Peyer's patch (tissue), 4 donors: ENCODE results near the gene TEDC1. TPM values are rescaled to one million over a fixed set of nuclear protein-coding genes. Genes with fewer than 3 reads are reported as not detected.

ENCODE experiments used
- DNase-seq, 3 donors: peaks; one replicate each; pipeline ENCODE4 v3.0.0-alpha.2; 2017 to 2019
- H3K27ac ChIP-seq, 4 donors: fragments of 200-600 bp; sonication (generic); one replicate each; pipeline ENCODE4 v1.5.1; 2016 to 2019
- H3K27me3 ChIP-seq, 2 donors: fragments of 200-600 bp; sonication (generic); one replicate each; pipeline ENCODE4 v1.5.1; 2019
- H3K36me3 ChIP-seq, 3 donors: fragments of 200-600 bp; sonication (generic); one replicate each; pipeline ENCODE4 v1.5.1; 2016 to 2019
- H3K4me1 ChIP-seq, 4 donors: fragments of 200-600 bp; sonication (generic); one replicate each; pipeline ENCODE4 v1.5.1; 2016 to 2019
- H3K4me3 ChIP-seq, 4 donors: fragments of 200-600 bp; sonication (generic); 1 replicate in 3 of 4; 2 replicates in 1 of 4; pipeline ENCODE4 v1.5.1; 2016 to 2019; ENCODE audit warnings: mild to moderate bottlenecking in 1 of 4
- H3K9me3 ChIP-seq, 4 donors: fragments of 200-600 bp; sonication (generic); one replicate each; pipeline ENCODE4 v1.5.1; 2016 to 2019; ENCODE audit warnings: mild to moderate bottlenecking in 1 of 4
- CTCF ChIP-seq, 6 experiments: fragments of 450-650 bp in 4 of 6; fragments of 200-600 bp in 2 of 6; sonication (generic) in 1 of 6; IDR thresholded peaks; one replicate each; pipeline ENCODE4 v1.5.1; 2017 to 2019; ENCODE audit warnings: antibody characterized with exemption in 6 of 6, mild to moderate bottlenecking in 3 of 6, moderate library complexity in 1 of 6
- POLR2A ChIP-seq, 2 donors: fragments of 450-650 bp; IDR thresholded peaks; one replicate each; pipeline ENCODE4 v1.5.1; 2017; ENCODE audit warnings: antibody characterized with exemption in 2 of 2, mild to moderate bottlenecking in 2 of 2, moderate library complexity in 2 of 2
- total RNA-seq, 4 donors: library from RNA; depleted of rRNA; stranded (reverse); fragments of >200 nt; gene quantifications; one replicate each; pipeline ENCODE4 v1.1.0, GENCODE V29; 2016

TEDC1 gene
- total RNA-seq, 4 donors from 2014 or later, result 7.0 to 42.1 (median 15.1) TPM

DNA sequence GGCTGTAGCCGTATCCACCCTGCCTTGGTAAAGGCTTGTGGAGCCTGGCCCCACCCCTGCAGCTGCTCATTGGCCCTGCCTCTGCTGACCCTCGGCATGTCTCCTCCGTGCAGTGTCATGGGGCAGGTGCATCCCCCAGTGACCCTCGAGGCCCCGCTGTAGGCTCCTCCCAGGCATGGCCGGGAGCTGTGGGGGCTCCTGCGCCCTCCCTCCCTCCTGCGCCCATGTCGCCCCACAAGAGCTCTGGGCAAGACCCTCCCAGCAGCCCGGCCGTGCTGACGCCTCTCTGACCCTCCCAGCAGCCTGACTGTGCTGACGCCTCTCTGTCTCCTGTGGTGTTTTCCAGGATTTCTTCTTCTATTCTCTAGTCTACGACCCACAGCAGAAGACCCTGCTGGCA lies 37.2 kb upstream of the TEDC1 start:
- no peak for DNase-seq

DNA sequence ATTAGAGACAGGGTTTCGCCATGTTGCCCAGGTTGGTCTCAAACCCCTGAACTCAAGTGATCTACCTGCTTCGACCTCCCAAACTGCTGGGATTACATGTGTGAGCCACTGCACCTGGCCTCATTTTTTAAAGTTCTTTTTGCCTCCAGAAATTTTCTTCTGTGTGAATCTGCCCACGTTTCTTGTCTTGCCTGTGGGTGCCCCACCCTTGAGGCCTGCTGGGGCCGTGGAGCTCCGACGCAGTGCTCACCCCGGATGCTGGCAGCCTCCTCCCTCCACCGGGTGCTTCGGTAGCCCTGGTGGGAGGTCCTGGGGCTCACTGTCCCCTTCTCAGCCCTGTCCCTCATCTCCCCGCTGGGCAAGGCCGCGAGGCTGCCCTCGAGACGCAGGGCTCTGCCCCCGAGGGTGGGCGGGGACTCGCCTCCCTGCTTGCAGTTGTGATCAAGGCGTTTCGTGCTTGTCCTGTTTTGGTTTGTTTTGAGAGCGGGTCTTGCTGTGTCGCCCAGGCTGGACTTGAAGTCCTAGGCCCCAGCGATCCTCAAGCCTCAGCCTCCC lies 35.9 kb upstream of the TEDC1 start:
- Histone ChIP-seq H3K4me1 (no peaks in the 10 kb centered on the region), H3K27me3 (no peaks in the 10 kb centered on the region), H3K4me3 (no peak overlapping the region), H3K9me3 (no peaks in the 10 kb centered on the region), H3K36me3 (peaks cover 0 to 57% (median 0%) of the 10 kb centered on the region in 3 donors), H3K27ac (no peak overlapping the region)
- no peak for DNase-seq
- TF ChIP-seq CTCF (IDR thresholded peaks at IDR 0.05) (no peak), POLR2A (IDR thresholded peaks at IDR 0.05) (no peak)

More for the DNA sequence above, 37.2 kb upstream of the TEDC1 start:
- TF ChIP-seq CTCF (IDR thresholded peaks at IDR 0.05), result no peak
- TF ChIP-seq POLR2A (IDR thresholded peaks at IDR 0.05), result no peak
- Histone ChIP-seq H3K4me1 (peaks cover 0 to 7% (median 0%) of the 10 kb centered on the region in 4 donors), H3K4me3 (no peak overlapping the region), H3K36me3 (peaks cover 0 to 65% (median 0%) of the 10 kb centered on the region in 3 donors), H3K27me3 (no peaks in the 10 kb centered on the region), H3K9me3 (no peaks in the 10 kb centered on the region), H3K27ac (no peak overlapping the region)

GRCh38 chr14:105455766-105456660 lies 35.0 kb upstream of the TEDC1 start:
- no peak overlapping the region for H3K4me3 ChIP-seq
- peak overlapping the region in 2 of 4 donors; percentile 32 to 46 for H3K27ac ChIP-seq
- peaks cover 0 to 59% (median 0%) of the 10 kb centered on the region in 3 donors for H3K36me3 ChIP-seq
- no peaks in the 10 kb centered on the region for H3K4me1 ChIP-seq
- H3K9me3 ChIP-seq, result no peaks in the 10 kb centered on the region
- H3K27me3 ChIP-seq, result no peaks in the 10 kb centered on the region
- TF ChIP-seq POLR2A (IDR thresholded peaks at IDR 0.05) (no peak), CTCF (IDR thresholded peaks at IDR 0.05) (no peak)
- peak in 1 of 3 donors; percentile 76 for DNase-seq

DNA sequence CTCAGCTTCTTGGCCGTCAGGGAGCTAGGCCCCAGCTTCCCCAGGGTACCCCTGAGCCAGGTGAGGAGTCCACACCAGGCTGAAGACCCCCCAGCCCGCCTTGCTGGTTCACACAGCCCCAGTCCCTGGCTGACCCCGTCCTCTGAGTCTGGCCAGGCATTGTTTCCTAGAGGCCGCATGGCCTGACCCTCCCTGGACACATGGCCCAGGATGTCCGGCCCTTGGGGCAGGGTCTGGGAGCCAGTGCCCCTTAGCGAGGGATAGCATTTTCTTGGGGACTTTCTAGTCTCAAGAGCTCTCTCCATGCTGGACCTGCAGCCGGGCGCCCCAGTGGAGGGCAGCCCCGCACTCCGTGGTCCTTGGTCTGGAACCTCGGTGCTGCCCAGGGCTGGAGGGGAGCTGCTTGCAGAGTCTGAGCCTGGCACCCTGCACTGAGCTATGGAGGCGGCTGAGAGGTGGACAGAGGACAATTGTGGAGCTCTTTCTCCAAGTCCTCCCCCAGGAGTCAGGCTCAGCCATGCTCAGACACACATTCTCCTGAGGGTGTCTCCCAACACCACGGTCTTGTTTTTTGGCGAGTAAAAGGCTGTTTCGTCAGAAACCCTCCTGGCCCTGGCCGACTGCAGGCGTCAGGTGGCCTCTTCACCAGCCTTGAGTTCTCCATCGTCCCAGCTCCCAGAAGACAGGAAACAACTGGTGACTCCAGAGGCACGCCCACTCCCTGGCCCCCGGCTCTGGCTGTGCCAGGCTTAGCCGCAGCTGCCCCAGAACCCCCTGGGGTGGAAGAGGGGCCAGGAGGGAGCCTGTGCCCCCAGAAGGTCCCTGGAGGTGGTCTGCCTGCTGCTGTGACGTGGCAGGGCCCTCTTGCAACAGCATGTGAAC lies 34.1 kb upstream of the TEDC1 start:
- H3K27ac ChIP-seq, result no peak overlapping the region
- peaks cover 0 to 62% (median 0%) of the 10 kb centered on the region in 3 donors for H3K36me3 ChIP-seq
- DNase-seq, result no peak
- no peak overlapping the region for H3K4me3 ChIP-seq
- no peaks in the 10 kb centered on the region for H3K9me3 ChIP-seq
- no peaks in the 10 kb centered on the region for H3K4me1 ChIP-seq
- TF ChIP-seq POLR2A (IDR thresholded peaks at IDR 0.05) (no peak), CTCF (IDR thresholded peaks at IDR 0.05) (no peak)
- no peaks in the 10 kb centered on the region for H3K27me3 ChIP-seq

- Histone ChIP-seq H3K27me3 (no peaks in the 10 kb centered on the region), H3K4me1 (no peaks in the 10 kb centered on the region), H3K27ac (no peak overlapping the region), H3K36me3 (peaks cover 0 to 69% (median 0%) of the 10 kb centered on the region in 3 donors), H3K4me3 (no peak overlapping the region), H3K9me3 (no peaks in the 10 kb centered on the region)
- DNase-seq, result no peak
- TF ChIP-seq POLR2A (IDR thresholded peaks at IDR 0.05) (no peak), CTCF (IDR thresholded peaks at IDR 0.05) (no peak)
These were observed 33.0 kb upstream of the TEDC1 start for GRCh38 chr14:105458010-105458409.
